GM12891 (cell line): Measurements from ENCODE around the gene DPAGT1.

Source experiments
- POLR2A ChIP-seq: IDR thresholded peaks from 2 replicates; pipeline ENCODE4 v1.6.1; 2011; ENCODE audit warnings: low read depth, low read length, control low read depth
- POLR2AphosphoS5 ChIP-seq: IDR thresholded peaks from 2 replicates; pipeline ENCODE4 v1.6.1; 2011; ENCODE audit warnings: low read depth, low read length, control low read depth
- SPI1 ChIP-seq: IDR thresholded peaks from 2 replicates; pipeline ENCODE4 v1.6.1; 2011; ENCODE audit warnings: low read depth, low read length, control low read depth
- TAF1 ChIP-seq: IDR thresholded peaks from 2 replicates; pipeline ENCODE4 v1.6.1; 2011; ENCODE audit warnings: low read depth, low read length, control low read depth

DNA sequence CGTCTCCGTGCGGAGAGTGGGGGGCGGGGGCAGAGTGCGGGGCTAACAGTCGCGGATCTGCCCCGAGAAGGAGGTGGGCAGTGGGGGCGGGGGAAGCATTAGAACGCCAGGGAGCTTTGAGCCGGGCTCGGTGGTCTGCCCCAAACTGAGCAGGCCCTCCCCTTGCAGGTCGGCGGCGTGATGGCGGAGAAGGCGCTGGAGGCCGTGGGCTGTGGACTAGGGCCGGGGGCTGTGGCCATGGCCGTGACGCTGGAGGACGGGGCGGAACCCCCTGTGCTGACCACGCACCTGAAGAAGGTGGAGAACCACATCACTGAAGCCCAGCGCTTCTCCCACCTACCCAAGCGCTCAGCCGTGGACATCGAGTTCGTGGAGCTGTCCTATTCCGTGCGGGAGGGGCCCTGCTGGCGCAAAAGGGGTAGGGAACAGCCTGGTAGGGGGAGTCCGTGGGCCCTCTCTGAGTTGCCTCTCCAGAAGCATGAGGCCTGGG, 48.2 kb upstream of the DPAGT1 start:
- TF ChIP-seq POLR2A (no peak), SPI1 (no peak), POLR2AphosphoS5 (no peak), TAF1 (no peak)
